HG03280 (cell line): ENCODE data around the gene RSPO3.
A peak's percentile ranks its signal among the peaks of the same experiment; 100 is the strongest.

Experiments
- ATAC-seq: cut with Tn5 transposase; IDR thresholded peaks from one replicate; pipeline ENCODE4 v1.9.1; 2021; ENCODE audit warnings: mild to moderate bottlenecking, moderate library complexity; ENCODE audit not compliant: unreplicated experiment

The RSPO3 gene

GRCh38 chr6:127154509-127154908, 36.0 kb downstream of the RSPO3 start:
- no peak for ATAC-seq

GRCh38 chr6:127160484-127160883, 42.0 kb downstream of the RSPO3 start:
- ATAC-seq: no peak

DNA sequence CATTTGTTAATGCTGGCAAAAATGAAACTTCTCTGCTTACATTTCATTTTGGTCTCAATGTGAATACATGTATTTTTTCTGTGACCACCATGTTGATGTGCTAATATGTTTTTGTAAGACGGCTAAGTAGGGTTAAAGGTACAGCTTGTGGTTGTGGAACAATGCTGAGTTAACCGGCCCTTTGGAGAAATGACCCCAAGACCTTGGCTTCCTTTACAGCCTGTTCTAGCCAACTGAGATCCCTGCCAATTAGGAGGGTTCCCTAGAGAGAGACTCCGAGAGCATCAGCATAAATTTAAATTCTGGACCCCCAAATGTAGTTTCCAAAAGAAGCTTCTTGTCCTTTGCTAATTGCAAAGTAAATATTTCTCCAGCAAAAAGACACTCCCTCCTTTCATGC, 44.4 kb downstream of the RSPO3 start:
- ATAC-seq: no peak

- no peak for ATAC-seq
Observed at GRCh38 chr6:127164036-127164435, 45.6 kb downstream of the RSPO3 start.

DNA sequence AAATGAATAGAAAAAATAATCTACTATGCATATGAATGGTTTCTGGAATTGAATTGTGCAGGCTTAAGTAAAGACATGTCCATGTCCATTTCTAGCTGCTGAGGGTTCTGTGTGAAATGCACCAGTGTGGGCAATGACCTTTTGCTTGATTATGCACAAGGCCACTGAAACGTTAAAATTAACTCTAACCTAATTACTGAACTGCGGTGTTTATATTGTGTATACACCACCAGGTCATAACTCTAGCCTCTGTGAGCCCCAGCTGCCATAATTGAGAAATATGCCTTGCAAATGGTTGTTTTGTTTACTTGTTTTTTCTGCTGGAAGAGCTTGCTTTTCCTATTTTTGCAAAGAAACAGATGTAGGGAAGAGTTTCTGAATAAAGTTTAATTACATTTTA, 46.1 kb downstream of the RSPO3 start:
- ATAC-seq: no peak

DNA sequence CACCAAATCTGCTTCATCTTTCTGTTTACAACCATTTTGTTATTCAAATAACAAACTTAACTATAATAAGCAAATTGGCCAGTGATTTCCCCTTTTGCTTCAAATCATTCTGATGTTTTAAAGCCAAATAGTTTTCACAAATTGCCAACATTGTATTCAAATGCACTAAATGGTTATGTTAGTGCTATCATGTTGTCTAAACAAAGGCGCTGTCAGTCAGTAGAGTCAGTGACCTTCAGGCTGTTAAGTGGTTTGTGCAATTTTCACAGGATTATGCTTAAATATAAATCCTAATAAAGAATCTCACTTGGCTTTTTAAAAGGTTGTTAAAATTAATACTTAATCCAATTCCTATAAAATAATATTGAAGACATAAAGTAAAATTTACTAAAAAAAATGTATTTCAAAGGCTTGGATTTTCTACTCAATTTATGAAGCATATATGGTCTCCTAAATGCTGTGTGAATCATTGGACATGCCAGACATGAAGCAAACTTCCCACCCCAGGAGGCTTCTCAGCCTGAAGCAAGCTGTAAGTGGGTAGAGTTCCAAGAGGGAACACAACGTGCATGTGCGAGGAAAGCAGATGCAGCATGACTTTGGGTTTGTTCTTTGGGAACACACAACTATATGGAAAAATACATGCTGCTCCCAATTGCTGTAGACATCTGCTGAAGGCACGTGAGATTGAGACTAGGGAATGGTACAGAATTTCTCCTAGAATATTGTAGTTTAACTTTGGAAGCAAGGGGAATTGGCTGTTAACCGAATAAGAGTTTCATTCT, 54.9 kb downstream of the RSPO3 start:
- no peak for ATAC-seq

GRCh38 chr6:127176146-127176545, 57.7 kb downstream of the RSPO3 start:
- no peak for ATAC-seq

DNA sequence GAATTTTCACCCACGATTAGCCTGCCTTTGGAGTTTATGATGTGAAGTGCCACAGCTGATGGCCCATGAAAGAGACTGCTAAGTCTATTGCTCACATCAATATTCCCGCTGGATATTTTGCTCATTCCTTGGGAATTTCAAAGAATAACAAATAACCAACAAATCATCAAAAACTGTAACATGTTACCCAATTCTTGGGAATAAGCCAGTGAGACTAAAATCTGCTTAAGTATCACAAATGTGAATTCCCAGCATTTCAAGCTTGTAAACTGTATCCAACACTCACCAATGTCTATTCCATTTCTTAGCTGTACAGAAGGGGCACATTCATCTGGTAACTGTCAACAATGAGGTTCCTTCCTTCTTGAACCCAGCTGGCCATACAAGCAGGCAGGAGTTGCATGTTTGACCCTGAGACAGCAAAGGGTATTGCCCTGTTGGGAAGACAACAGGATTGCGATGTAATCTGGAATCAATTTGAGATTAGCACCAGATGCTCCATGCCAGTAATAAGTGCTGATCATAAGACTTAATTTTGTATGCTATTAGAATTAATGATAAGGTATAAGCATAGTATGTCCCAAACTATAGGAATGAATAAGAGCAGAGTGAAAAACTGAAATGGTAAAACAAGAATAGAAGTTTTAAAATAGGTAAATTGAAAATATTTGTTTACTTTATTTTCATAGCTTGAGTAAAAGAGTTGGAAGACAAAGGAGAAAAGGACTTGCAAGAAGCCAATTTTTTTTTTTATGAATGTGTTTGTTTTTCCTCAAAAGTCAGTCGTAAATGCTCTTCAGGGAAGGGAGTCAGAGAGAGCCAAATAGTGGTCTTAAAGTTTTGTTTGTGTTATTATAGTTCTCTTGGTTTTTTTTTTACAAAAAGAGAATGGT, 58.8 kb downstream of the RSPO3 start:
- no peak for ATAC-seq

DNA sequence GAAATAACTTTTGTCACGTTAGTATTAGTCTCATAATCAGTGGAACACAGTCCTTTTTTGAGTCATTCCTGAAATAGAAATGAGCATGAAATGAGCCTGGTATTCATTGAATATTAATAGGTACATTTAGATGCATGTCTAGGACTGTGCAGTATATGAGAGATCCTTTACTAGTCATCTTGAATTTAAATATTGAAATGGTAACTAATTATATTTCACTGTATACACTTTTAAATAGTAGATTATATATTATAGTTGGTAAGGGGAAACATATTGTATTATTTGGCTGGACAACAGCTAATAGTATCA, 59.4 kb downstream of the RSPO3 start:
- no peak for ATAC-seq

DNA sequence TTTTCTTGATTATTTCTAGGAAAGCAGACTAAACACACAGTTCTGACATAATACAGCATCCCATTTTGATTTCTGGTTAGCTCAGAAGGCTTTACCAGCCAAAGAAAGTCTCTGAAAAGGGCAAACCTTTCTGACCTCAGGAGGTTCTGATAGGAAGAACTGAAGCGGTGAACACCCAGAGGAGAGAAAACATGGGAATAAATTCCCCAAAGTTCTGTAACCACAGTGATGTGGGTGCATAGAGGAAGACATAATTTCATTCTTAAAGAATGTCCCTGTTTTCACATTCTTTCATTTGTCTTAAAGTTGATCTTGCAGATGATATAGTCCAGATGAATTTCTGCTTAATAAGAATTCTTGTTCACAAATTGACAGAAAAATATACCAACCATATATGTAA, 60.3 kb downstream of the RSPO3 start:
- no peak for ATAC-seq

DNA sequence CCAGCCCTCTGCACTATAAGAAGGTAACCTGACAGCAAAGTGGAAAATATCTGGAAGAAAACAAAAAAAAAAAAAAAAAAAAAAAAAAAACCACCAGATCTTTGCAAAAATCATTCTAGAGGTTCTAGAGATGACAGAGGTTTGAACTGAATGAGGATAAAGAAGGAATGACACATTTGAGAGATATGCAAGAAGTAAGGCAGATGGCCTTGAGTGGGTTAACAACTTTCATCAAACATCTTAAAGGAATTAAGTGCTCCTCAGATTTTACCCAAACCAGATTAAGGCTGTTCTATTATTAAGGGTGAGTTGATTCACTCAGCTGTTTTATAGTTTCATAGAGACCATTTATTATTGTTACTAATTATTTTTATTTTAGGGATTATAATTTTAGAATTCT, 62.0 kb downstream of the RSPO3 start:
- ATAC-seq: no peak

DNA sequence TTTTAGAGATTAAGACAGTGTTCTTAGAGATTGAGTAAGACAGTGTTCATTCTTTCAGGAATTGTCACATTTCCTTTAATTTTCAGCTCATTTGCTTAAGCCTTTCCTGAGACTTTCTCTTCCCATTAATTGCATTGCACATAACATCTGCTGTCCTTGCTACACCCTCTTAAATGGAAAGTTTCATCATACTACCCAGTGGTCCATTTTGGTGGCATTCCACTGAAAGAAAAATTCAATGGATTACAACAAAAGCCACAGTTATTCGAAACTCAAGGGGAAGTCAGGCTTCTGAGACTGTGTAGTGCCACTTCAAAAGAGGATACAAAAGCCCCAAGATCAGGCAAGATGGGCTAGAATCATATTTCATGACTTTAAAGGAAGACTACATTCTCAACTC, 64.0 kb downstream of the RSPO3 start:
- ATAC-seq: no peak

DNA sequence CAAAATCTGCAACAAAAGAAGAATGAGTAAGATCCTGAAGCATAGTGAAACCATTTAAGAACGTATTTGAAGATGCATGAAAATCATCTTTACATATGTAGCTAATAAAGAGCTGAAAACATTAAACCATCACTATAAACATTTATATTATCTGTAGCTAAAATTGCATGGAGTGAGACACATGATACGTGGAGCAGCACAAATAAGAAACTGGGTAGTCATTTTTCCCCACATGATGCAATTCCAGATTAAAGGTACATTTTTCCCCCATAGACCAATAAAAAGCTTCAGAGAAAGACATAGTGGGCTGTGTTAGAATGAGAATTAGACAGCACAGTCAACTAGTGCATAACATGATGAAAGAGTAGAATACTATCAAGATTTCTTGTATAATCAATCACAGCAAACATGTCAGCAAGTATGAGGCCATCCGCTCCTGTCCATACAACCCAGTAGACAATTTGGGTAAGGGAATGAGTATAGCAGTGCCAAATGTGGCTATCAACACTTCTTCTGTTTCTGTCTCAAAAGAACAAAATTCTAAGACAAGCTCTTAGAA, 67.0 kb downstream of the RSPO3 start:
- ATAC-seq: no peak

- ATAC-seq: peak; percentile 73
Observed at GRCh38 chr6:127186889-127187288, 68.4 kb downstream of the RSPO3 start.

- ATAC-seq: no peak
Observed at GRCh38 chr6:127188744-127189143, 70.3 kb downstream of the RSPO3 start.

- no peak for ATAC-seq
Observed at GRCh38 chr6:127190552-127190951, 72.1 kb downstream of the RSPO3 start.

- no peak for ATAC-seq
Observed at GRCh38 chr6:127191716-127192115, 73.2 kb downstream of the RSPO3 start.

GRCh38 chr6:127192911-127193541, 74.6 kb downstream of the RSPO3 start:
- no peak for ATAC-seq

- no peak for ATAC-seq
Observed at GRCh38 chr6:127195833-127196232, 77.4 kb downstream of the RSPO3 start.

GRCh38 chr6:127198549-127198948, 80.1 kb downstream of the RSPO3 start:
- ATAC-seq: no peak

- no peak for ATAC-seq
Observed at GRCh38 chr6:127199470-127199869, 81.0 kb downstream of the RSPO3 start.

- ATAC-seq: no peak
Observed at GRCh38 chr6:127200114-127200513, 81.6 kb downstream of the RSPO3 start.
